Esophagus muscularis mucosa (tissue), 4 donors: ENCODE results near the gene KRT77. TPM values are rescaled to one million over a fixed set of nuclear protein-coding genes. Genes with fewer than 3 reads are reported as not detected.
"Not testable (repeated sequence)": the region's sequence is repeated elsewhere in the genome, so short reads cannot be mapped to it uniquely, and the experiment has no call there.

Source experiments
- DNase-seq: peaks from one replicate; pipeline ENCODE4 v3.0.0-alpha.2; 2017; ENCODE audit errors: extremely low spot score
- H3K27ac ChIP-seq, 4 donors: fragments of 200-600 bp; sonication (generic); replicated peaks in 1 of 4; 1 replicate in 3 of 4; 2 replicates in 1 of 4; pipeline ENCODE4 v1.5.1; 2016 to 2019; ENCODE audit warnings: mild to moderate bottlenecking in 1 of 4
- H3K27me3 ChIP-seq, 4 donors: fragments of 200-600 bp; sonication (generic); one replicate each; pipeline versions ENCODE4 v1.5.1 to v1.6.0; 2016 to 2019
- H3K36me3 ChIP-seq, 4 donors: fragments of 200-600 bp; sonication (generic); one replicate each; pipeline ENCODE4 v1.5.1; 2016 to 2019
- H3K4me1 ChIP-seq, 4 donors: fragments of 200-600 bp; sonication (generic); one replicate each; pipeline ENCODE4 v1.5.1; 2016 to 2019
- H3K4me3 ChIP-seq, 4 donors: fragments of 200-600 bp; sonication (generic); 1 replicate in 2 of 4; 2 replicates in 2 of 4; pipeline ENCODE4 v1.5.1; 2016 to 2019; ENCODE audit warnings: mild to moderate bottlenecking in 4 of 4, moderate library complexity in 1 of 4
- H3K9me3 ChIP-seq, 4 donors: fragments of 200-600 bp; sonication (generic); 1 replicate in 3 of 4; 2 replicates in 1 of 4; pipeline ENCODE4 v1.5.1; 2016 to 2019
- CTCF ChIP-seq, 3 experiments: fragments of 200-600 bp in 2 of 3; fragments of 450-650 bp in 1 of 3; sonication (generic) in 2 of 3; IDR thresholded peaks; one replicate each; pipeline ENCODE4 v1.5.1; 2017 to 2019; ENCODE audit warnings: antibody characterized with exemption in 3 of 3, mild to moderate bottlenecking in 2 of 3, moderate library complexity in 1 of 3
- EP300 ChIP-seq: sonication (generic); formaldehyde crosslinking; IDR thresholded peaks from one replicate; pipeline ENCODE4 v1.6.1; 2017; ENCODE audit warnings: antibody characterized with exemption
- POLR2A ChIP-seq: fragments of 450-650 bp; IDR thresholded peaks from one replicate; pipeline ENCODE4 v1.6.1; 2017; ENCODE audit warnings: antibody characterized with exemption, moderate library complexity, mild to moderate bottlenecking, low read depth
- POLR2AphosphoS5 ChIP-seq, 2 donors: sonication (generic); formaldehyde crosslinking; IDR thresholded peaks; one replicate each; pipeline ENCODE4 v1.6.1; 2017; ENCODE audit warnings: antibody characterized with exemption in 2 of 2
- WGBS: methylation state at CpG from one replicate; pipeline ENCODE4 v1.1.5; 2018; 5-methylcytosine and 5-hydroxymethylcytosine counted together
- intact Hi-C: fragments of 100-400 bp; cut with DNase I; formaldehyde crosslinking; loops from one replicate; pipeline ENCODE4 v1.15.1; 2023
- total RNA-seq, 4 donors: library from RNA; depleted of rRNA; stranded (reverse); fragments of >200 nt; gene quantifications; one replicate each; pipeline versions ENCODE4 v1.1.0 to v1.2.1, GENCODE V29; 2016

Gene KRT77
- total RNA-seq, 4 donors from 2014 or later: not detected

GRCh38 chr12:52670506-52670905 lies 32.8 kb downstream of the KRT77 start:
- intact Hi-C loops: no loop called here
- peaks cover 0 to 18% (median 0%) of the 10 kb centered on the region in 4 donors for H3K27me3 ChIP-seq
- DNase-seq: no peak
- H3K4me1 ChIP-seq: peaks cover 0 to 27% (median 17%) of the 10 kb centered on the region in 4 donors
- H3K9me3 ChIP-seq: no peaks in the 10 kb centered on the region
- H3K27ac ChIP-seq: no peak overlapping the region
- H3K4me3 ChIP-seq: no peak overlapping the region
- no peaks in the 10 kb centered on the region for H3K36me3 ChIP-seq
- 82% methylated on average over 4 of the region's 4 CpGs for WGBS
- TF ChIP-seq POLR2A: no peak
- no peak for TF ChIP-seq POLR2AphosphoS5 (IDR thresholded peaks at IDR 0.05)
- TF ChIP-seq CTCF (IDR thresholded peaks at IDR 0.05): no peak
- TF ChIP-seq EP300: no peak

DNA sequence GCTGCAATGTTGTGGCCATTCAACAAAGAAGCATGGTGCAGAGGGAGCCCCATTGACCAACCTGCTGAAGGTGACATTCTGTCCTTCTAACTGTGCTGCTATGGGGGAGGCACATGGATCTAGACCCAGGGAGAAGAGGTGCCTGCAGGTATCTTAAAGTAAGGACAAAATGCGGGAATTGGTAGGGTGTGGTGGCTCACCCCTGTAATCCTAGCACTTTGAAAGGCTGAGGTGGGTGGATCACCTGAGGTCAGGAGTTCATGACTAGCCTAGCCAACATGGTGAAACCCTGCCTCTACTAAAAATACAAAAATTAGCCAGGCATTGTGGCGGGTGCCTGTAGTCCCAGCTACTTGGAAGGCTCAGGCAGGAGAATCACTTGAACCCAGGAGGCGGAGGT lies 33.4 kb downstream of the KRT77 start:
- intact Hi-C loops, H3K9me3 ChIP-seq, H3K4me3 ChIP-seq, H3K27ac ChIP-seq, H3K36me3 ChIP-seq, DNase-seq: not testable (repeated sequence)
- H3K27me3 ChIP-seq: peaks cover 0 to 18% (median 0%) of the 10 kb centered on the region in 4 donors
- H3K4me1 ChIP-seq: peaks cover 0 to 27% (median 16%) of the 10 kb centered on the region in 4 donors
- WGBS: 96% methylated on average over 3 of the region's 3 CpGs

GRCh38 chr12:52669426-52669825 lies 33.9 kb downstream of the KRT77 start:
- no peak for DNase-seq
- H3K9me3 ChIP-seq: no peaks in the 10 kb centered on the region
- H3K27me3 ChIP-seq: peaks cover 0 to 22% (median 0%) of the 10 kb centered on the region in 4 donors
- H3K27ac ChIP-seq: no peak overlapping the region
- no peaks in the 10 kb centered on the region for H3K36me3 ChIP-seq
- peaks cover 0 to 24% (median 14%) of the 10 kb centered on the region in 4 donors for H3K4me1 ChIP-seq
- no peak overlapping the region for H3K4me3 ChIP-seq
- intact Hi-C loops: no loop called here
- TF ChIP-seq EP300: no peak
- TF ChIP-seq POLR2A: no peak
- no peak for TF ChIP-seq CTCF (IDR thresholded peaks at IDR 0.05)
- no peak for TF ChIP-seq POLR2AphosphoS5 (IDR thresholded peaks at IDR 0.05)

DNA sequence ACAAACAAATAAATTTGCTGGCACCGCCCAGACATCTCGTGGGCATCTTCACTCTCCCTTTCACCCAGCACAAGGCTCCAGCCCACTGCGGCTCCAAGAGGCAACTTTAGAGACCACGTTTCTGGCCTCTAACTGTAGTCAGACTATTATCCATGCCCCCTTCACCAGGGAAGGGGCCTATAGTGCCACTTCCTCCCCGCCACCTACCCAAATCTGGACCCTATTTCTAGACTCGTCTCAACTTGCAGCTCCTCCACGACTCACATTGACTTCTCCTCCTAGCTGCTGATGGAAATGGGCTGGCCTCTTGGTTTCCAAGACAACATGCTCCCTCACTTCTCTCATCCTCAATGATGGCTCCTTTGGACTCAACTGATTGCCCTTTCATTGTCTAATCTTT lies 35.4 kb downstream of the KRT77 start:
- intact Hi-C loops: no loop called here
- no peak for TF ChIP-seq POLR2A
- no peak for TF ChIP-seq EP300
- no peak for TF ChIP-seq CTCF (IDR thresholded peaks at IDR 0.05)
- TF ChIP-seq POLR2AphosphoS5 (IDR thresholded peaks at IDR 0.05): no peak

GRCh38 chr12:52667509-52667908 lies 35.8 kb downstream of the KRT77 start:
- DNase-seq: no peak
- Histone ChIP-seq H3K27me3 (peaks cover 0 to 30% (median 0%) of the 10 kb centered on the region in 4 donors), H3K27ac (no peak overlapping the region), H3K36me3 (no peaks in the 10 kb centered on the region), H3K4me1 (peaks cover 0 to 5% (median under 1%) of the 10 kb centered on the region in 4 donors), H3K4me3 (no peak overlapping the region), H3K9me3 (no peaks in the 10 kb centered on the region)
- intact Hi-C loops: no loop called here
- no peak for TF ChIP-seq POLR2AphosphoS5 (IDR thresholded peaks at IDR 0.05)
- TF ChIP-seq CTCF (IDR thresholded peaks at IDR 0.05): no peak
- no peak for TF ChIP-seq POLR2A
- no peak for TF ChIP-seq EP300
- 54% methylated on average over 8 of the region's 9 CpGs for WGBS

More for the DNA sequence above, 35.4 kb downstream of the KRT77 start:
- Histone ChIP-seq H3K36me3 (no peaks in the 10 kb centered on the region), H3K27ac (no peak overlapping the region), H3K9me3 (no peaks in the 10 kb centered on the region), H3K4me3 (no peak overlapping the region), H3K27me3 (peaks cover 0 to 30% (median 0%) of the 10 kb centered on the region in 4 donors), H3K4me1 (peaks cover 0 to 9% (median 3%) of the 10 kb centered on the region in 4 donors)
- 89% methylated on average over 7 of the region's 7 CpGs for WGBS
- DNase-seq: no peak
